GM23338 (cell line): ENCODE measurements around the gene SIRPA.

ENCODE experiments used
- EZH2 ChIP-seq: fragments of 200-600 bp; sonication (generic); IDR thresholded peaks from one replicate; pipeline ENCODE4 v1.8.0; 2017; ENCODE audit warnings: antibody characterized with exemption, mild to moderate bottlenecking, low read depth; ENCODE audit not compliant: unreplicated experiment
- POLR2AphosphoS5 ChIP-seq: IDR thresholded peaks from 2 replicates; pipeline ENCODE4 v1.6.1; 2016; ENCODE audit warnings: antibody characterized with exemption, low read depth

- TF ChIP-seq POLR2AphosphoS5 (no peak), EZH2 (no peak)
These were observed 19.4 kb upstream of the SIRPA start for GRCh38 chr20:1875762-1876161.
